Measurements from ENCODE around the gene MACROD2.

The MACROD2 gene

DNA sequence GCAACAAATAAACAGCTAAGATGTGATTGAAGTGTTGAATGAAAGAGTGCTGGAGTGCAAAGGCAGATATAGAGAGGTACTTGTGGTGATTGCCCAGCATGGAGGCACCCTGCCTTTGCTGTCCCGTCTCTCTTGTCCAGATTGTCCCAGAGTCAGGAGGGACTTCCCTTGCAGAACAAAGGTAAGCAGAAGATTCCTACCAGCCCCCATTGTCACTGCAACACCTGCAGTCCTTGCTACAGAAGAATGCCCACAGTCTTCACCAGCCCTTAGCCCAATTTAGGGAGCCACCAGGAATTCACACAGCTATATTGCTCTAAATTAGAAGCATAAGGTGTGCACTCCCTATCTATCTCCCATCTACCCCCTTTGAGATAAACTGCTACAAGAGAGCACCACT lies 2086.1 kb downstream of the MACROD2 start:
- TF ChIP-seq CTCF (IDR thresholded peaks at IDR 0.05; ENCODE audit: insufficient read depth, low read length, poor library complexity, severe bottlenecking) = no peak
- Histone ChIP-seq H3K27me3 (replicated peaks; ENCODE audit: control insufficient read depth, insufficient read depth, low read length) (no peaks in the 10 kb centered on the region), H3K4me3 (replicated peaks; ENCODE audit: low read depth, low read length) (no peak overlapping the region), H3K36me3 (ENCODE audit: control insufficient read depth, insufficient read depth, low read length) (no peaks in the 10 kb centered on the region)
- no peak for DNase-seq (ENCODE audit: extremely low read depth, insufficient read length)

DNA sequence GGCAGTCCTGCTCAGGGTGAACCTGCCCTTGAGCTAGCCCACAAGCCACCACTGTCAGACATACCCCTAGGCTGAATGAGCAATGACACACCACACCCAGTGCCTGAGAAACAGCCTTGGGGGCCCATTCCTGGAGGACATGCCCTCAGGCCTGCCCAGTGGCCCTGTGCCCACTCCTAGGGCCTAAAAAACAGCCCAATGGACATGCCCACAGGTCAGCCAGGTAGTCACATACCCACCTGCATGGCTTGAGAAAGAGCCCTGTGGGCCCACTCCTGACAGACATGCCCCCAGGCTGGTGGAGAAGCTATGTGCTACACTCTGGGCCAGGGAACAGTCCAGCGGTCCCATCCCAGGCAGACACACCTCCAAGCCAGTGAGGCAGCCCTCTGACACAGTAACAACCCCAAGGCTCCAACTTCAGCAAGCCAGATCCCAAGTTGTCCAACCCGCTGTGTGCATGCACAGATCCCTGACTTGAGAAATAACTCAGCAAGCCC lies 2086.8 kb downstream of the MACROD2 start:
- Histone ChIP-seq H3K36me3 (ENCODE audit: control insufficient read depth, insufficient read depth, low read length) (no peaks in the 10 kb centered on the region), H3K27me3 (replicated peaks; ENCODE audit: control insufficient read depth, insufficient read depth, low read length) (no peaks in the 10 kb centered on the region), H3K4me3 (replicated peaks; ENCODE audit: low read depth, low read length) (no peak overlapping the region)
- no peak for DNase-seq (ENCODE audit: extremely low read depth, insufficient read length)
- no peak for TF ChIP-seq CTCF (IDR thresholded peaks at IDR 0.05; ENCODE audit: insufficient read depth, low read length, poor library complexity, severe bottlenecking)

DNA sequence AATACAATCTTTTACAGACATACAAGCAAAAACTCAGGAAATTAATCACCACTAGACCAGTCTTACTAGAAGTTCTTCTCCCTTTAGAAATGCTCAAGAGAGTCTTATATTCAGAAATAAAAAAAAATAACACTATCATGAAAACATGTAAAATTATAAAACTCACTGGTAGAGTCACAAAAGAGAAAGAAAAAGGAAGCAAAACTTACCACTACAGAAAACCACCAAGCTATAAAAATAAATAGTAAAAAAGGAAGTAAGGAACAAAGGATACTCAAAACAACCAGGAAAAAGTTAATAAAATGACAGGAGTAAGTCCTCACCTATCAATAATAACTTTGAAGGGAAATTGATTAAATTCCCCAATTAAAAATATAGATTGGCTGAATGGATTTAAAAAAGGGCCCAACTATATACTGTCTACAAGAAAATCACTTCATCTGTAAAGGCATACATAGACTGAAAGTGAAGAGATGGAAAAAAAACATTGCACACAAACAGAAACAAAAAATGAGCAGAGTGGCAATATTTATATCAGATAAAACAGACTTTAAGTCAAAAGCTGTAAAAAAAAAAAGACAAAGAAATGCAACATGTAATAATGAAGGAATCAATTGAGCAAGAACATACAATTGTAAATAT lies 2088.4 kb downstream of the MACROD2 start:
- Histone ChIP-seq H3K4me3 (replicated peaks; ENCODE audit: low read depth, low read length) (no peak overlapping the region), H3K27me3 (replicated peaks; ENCODE audit: control insufficient read depth, insufficient read depth, low read length) (no peaks in the 10 kb centered on the region), H3K36me3 (ENCODE audit: control insufficient read depth, insufficient read depth, low read length) (no peaks in the 10 kb centered on the region)
- no peak for TF ChIP-seq CTCF (IDR thresholded peaks at IDR 0.05; ENCODE audit: insufficient read depth, low read length, poor library complexity, severe bottlenecking)
- no peak for DNase-seq (ENCODE audit: extremely low read depth, insufficient read length)

DNA sequence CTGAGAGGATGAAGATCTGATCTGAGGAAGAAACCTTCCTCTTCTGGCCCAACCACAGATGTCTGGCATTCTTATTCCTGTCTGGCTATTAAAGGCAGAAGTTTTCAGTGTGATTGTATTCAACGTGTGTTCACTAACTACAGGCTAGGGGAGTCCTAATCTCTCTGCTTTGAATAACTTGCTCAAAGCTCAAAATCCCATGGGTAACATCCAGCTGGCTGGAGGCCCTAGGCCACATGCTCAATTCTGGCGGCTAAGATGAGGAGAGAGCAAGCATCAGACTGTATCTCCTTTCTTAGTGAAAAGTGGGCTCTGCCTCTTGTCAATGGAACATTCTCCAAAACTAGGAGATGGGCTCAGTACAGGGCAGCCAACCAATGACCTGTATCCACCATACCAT lies 2099.9 kb downstream of the MACROD2 start:
- no peak for TF ChIP-seq CTCF (IDR thresholded peaks at IDR 0.05; ENCODE audit: insufficient read depth, low read length, poor library complexity, severe bottlenecking)

DNA sequence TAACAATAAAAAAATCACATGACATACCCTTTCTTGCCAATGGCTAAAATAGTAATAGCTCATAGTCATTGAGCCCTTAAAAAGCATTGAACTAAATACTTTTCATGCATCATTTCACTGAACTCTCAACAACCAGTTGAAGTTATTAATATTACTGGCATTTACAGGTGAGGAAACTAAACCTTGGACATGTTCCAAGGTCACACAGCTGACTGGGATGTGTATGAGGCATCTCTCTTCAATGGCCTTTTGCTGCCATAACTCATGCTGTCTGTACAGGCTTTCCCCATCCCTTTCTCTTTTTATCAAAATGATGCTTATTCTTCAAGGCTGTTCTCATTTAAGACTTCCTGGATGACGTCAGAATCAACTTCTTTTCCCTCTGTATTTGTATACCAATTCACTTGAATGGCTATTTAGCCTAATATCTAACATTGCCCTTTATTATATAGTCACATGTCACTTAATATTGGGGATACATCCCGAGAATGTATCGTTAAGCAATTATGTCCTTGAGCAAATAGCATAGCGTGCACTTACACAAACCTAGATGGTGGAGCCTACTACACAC lies 2101.5 kb downstream of the MACROD2 start:
- Histone ChIP-seq H3K27me3 (replicated peaks; ENCODE audit: control insufficient read depth, insufficient read depth, low read length) (no peaks in the 10 kb centered on the region), H3K4me3 (replicated peaks; ENCODE audit: low read depth, low read length) (no peak overlapping the region), H3K36me3 (ENCODE audit: control insufficient read depth, insufficient read depth, low read length) (no peaks in the 10 kb centered on the region)
- no peak for TF ChIP-seq CTCF (IDR thresholded peaks at IDR 0.05; ENCODE audit: insufficient read depth, low read length, poor library complexity, severe bottlenecking)
- no peak for DNase-seq (ENCODE audit: extremely low read depth, insufficient read length)

More for the DNA sequence above, 2099.9 kb downstream of the MACROD2 start:
- H3K4me3 ChIP-seq (replicated peaks; ENCODE audit: low read depth, low read length) = no peak overlapping the region
- DNase-seq (ENCODE audit: extremely low read depth, insufficient read length) = no peak
- no peaks in the 10 kb centered on the region for H3K27me3 ChIP-seq (replicated peaks; ENCODE audit: control insufficient read depth, insufficient read depth, low read length)
- no peaks in the 10 kb centered on the region for H3K36me3 ChIP-seq (ENCODE audit: control insufficient read depth, insufficient read depth, low read length)

Measured in GM06990 (cell line).